ENCODE data around the gene GALNT2.

Gene GALNT2

GRCh38 chr1:230256896-230257295, 189.9 kb downstream of the GALNT2 start:
- no peak for DNase-seq (ENCODE audit: low read depth in 2 of 2)

GRCh38 chr1:230259621-230260020, 192.6 kb downstream of the GALNT2 start:
- DNase-seq (ENCODE audit: low read depth in 2 of 2): no peak

GRCh38 chr1:230260831-230261230, 193.8 kb downstream of the GALNT2 start:
- DNase-seq (ENCODE audit: low read depth in 2 of 2): no peak

- no peak for DNase-seq (ENCODE audit: low read depth in 2 of 2)
Observed at GRCh38 chr1:230261928-230262650, 195.1 kb downstream of the GALNT2 start.

GRCh38 chr1:230262867-230263567, 196.0 kb downstream of the GALNT2 start:
- no peak for DNase-seq (ENCODE audit: low read depth in 2 of 2)

- DNase-seq (ENCODE audit: low read depth in 2 of 2): no peak
Observed at GRCh38 chr1:230263568-230264195, 196.6 kb downstream of the GALNT2 start.

GRCh38 chr1:230264342-230264741, 197.3 kb downstream of the GALNT2 start:
- DNase-seq (ENCODE audit: low read depth in 2 of 2): no peak

- no peak for DNase-seq (ENCODE audit: low read depth in 2 of 2)
Observed at GRCh38 chr1:230265200-230266115, 198.4 kb downstream of the GALNT2 start.

GRCh38 chr1:230266456-230266855, 199.4 kb downstream of the GALNT2 start:
- DNase-seq (ENCODE audit: low read depth in 2 of 2): no peak

GRCh38 chr1:230267338-230268065, 200.5 kb downstream of the GALNT2 start:
- no peak for DNase-seq (ENCODE audit: low read depth in 2 of 2)

- peak; percentile 49 to 51 for DNase-seq (ENCODE audit: low read depth in 2 of 2)
Observed at GRCh38 chr1:230268371-230269170, 201.5 kb downstream of the GALNT2 start.

- DNase-seq (ENCODE audit: low read depth in 2 of 2): no peak
Observed at GRCh38 chr1:230270185-230270558, 203.1 kb downstream of the GALNT2 start.

GRCh38 chr1:230270559-230271281, 203.7 kb downstream of the GALNT2 start:
- DNase-seq (ENCODE audit: low read depth in 2 of 2): no peak

GRCh38 chr1:230271300-230272035, 204.4 kb downstream of the GALNT2 start:
- no peak for DNase-seq (ENCODE audit: low read depth in 2 of 2)

- DNase-seq (ENCODE audit: low read depth in 2 of 2): no peak
Observed at GRCh38 chr1:230272557-230272956, 205.5 kb downstream of the GALNT2 start.

GRCh38 chr1:230273141-230273710, 206.2 kb downstream of the GALNT2 start:
- no peak for DNase-seq (ENCODE audit: low read depth in 2 of 2)

- DNase-seq (ENCODE audit: low read depth in 2 of 2): no peak
Observed at GRCh38 chr1:230274254-230274653, 207.2 kb downstream of the GALNT2 start.

GRCh38 chr1:230276401-230276800, 209.4 kb downstream of the GALNT2 start:
- no peak for DNase-seq (ENCODE audit: low read depth in 2 of 2)

Measured in fibroblast of skin of left quadriceps (primary cell).